NCI-H1436 treated with DMSO at 0.1 percent for 48 hours (cell line): ENCODE measurements around the gene PHKA2.

ENCODE experiments used
- DNase-seq: peaks from one replicate; lab custom pipeline; 2025; lab: John Stamatoyannopoulos, UW

The PHKA2 gene

DNA sequence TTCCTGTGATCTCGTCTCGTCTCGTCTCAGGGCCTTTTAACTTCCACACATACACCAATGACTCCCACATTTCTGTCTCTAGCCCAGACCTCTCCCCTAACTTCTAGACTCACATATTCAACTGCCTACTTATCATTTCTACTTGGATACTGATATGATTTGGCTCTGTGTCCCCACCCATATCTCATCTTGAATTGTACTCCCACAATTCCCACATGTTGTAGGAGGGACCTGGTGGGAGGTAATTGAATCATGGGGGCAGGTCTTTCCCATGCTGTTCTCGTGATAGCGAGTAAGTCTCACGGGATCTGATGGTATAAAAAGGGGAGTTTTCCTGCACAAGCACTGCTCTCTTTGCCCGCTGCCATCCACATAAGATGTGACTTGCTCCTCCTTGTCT is 8.9 kb downstream of the PHKA2 start:
- no peak for DNase-seq

DNA sequence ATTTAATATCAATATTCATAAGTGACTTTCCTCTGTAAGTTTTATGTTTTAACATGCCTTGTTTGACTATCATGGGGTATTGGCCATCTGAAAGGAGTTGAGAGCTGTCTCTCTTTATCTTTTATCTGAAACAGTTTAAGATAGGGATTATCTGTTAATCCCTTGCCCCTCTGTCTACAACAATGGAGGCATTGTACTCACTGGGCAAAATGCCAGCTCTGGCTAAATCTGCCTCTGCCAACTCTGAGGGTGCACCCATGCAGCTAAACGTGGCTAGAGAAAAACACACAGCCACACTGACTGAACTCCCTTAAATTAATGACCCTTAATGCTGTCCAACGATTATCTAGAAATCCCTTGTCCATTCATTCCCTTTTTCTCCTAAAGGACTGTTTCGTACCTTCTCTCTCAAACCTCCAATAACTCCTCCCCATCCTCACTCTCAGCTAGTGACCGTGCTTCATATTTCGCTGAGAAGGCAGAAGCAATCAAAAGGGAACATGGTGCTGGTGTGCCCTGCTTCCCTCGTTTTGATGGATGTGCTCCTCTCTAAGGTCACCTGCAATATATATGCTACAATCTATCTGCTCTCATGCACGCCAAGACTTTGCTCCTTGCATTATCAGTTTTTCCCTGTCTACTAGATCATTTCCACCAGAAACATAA is 10.3 kb downstream of the PHKA2 start:
- DNase-seq, result no peak

GRCh38 chrX:18971506-18971905 is 12.4 kb downstream of the PHKA2 start:
- DNase-seq, result no peak

DNA sequence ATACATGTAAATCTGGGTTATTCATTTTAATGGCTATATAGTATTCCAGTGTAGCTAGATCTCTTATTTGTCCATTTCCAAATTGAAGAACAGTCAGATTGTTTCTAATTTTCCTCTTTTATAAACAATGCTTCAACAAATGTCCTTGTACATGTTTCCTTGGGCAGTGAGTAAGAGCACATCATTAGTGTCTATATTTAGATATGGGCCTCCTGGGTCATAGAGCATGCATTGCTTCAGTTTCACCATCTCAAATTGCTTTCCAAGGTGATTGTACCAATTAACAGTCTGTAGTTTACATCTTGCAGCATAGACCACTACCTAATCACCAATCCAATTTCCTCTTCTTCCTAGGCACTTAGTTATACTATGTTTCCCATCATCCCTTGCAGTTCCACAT is 13.4 kb downstream of the PHKA2 start:
- DNase-seq, result no peak

- DNase-seq, result no peak
These were observed 17.3 kb downstream of the PHKA2 start for GRCh38 chrX:18966624-18967023.

- DNase-seq, result no peak
These were observed 19.0 kb downstream of the PHKA2 start for GRCh38 chrX:18964901-18965300.

DNA sequence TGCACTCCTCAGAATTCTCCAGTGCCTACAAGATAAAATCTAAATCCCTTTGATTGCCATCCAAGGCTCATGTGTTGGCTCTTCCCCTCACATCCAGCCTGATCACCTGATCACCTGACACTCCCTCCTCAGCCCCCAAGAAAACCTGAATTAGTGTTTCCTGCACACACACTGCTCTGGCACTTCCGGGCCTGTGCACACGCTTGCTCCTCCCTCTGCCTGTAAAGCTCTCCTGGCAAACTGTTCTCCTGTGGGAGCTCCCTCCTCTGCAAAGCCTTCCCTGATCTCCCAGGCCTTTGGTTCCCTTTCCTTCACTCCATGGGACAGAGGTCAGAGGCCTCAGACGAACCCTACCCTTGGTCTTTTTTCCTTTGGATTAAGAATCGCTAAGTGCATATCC is 19.9 kb downstream of the PHKA2 start:
- DNase-seq, result no peak

DNA sequence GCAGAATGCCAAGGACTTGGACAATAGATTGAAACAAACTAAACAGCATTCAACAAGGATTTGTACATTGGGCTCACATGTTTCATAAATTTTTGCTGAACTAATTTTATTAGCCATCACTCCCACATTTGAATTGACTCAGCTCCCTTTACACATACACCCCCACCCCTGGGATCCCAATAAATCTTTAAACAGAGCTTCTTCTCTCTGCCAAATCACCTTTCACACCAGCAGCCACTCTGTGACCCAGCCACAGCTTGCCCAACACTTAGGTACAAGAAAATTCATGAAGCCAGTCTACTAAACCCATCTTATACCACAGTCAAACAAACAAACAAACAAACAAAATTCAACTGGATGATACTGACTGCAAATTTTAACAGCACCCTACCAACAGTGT is 21.6 kb downstream of the PHKA2 start:
- DNase-seq, result no peak

DNA sequence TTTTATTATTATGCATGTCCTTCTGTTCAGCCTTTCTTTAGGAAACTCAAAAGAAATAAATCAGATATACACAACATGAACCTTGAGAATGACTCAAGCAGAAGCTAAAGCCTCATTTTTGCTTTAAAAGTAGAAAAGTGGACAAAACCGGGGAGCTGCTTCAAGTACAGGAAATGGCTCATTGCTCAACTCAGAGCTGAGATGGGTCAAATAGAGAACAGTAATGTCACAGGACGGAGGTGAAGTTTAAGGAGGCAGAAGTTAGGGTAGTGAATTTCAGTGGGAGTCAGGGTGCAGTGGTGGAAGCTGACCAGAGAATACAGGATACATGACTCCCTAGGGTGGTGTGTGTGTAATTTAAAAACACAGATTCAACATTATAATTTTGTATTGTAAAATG is 22.2 kb downstream of the PHKA2 start:
- no peak for DNase-seq

DNA sequence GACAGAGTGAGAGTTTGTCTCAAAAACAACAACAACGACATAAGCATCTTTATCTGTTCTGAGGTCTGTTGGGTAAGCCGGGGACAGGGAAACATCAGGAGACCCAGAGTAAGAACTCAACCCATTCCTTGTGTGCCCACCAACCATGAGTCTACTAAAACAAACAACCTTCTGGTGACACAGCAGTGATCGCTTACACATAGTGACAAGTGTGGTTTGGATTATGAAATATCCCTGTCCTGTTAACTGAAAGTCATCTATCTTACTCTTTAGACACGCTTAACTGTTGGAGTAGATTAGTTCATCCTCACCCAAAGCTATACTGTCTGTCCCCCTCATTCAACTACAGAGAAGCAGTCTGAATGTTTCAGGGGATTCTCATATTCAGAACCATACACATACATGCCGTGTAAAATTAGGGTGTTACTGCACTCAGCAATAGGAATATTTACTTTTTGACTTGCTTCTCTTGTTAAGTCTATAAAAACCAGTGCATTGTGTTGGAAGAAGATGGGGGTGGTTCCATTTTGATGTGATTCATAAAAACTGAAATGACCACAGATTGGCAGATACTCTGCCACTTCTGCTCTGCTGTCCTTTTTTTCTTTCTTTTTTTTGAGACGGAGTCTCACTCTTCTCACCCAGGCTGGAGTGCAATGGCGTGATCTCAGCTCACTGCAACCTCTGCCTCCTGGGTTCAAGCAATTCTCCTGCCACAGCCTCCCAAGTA is 27.4 kb downstream of the PHKA2 start:
- DNase-seq, result no peak

DNA sequence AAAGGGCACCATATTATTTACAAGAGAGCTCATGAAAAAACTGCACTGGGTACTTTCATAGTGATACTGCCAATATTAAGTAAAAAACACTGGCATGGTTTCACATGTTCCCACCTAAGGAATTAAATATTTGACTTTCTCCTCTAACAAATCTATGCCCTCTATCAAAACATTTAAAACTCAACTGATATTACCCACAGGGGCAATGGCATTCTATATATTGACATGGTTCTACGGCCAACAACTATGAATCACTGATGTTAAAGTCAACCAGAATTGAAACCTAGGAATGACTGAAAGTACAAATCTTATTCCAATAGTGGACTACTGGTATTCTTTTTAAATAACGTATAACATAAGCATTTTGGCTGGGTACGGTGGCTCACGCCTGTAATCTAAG is 28.2 kb downstream of the PHKA2 start:
- no peak for DNase-seq

DNA sequence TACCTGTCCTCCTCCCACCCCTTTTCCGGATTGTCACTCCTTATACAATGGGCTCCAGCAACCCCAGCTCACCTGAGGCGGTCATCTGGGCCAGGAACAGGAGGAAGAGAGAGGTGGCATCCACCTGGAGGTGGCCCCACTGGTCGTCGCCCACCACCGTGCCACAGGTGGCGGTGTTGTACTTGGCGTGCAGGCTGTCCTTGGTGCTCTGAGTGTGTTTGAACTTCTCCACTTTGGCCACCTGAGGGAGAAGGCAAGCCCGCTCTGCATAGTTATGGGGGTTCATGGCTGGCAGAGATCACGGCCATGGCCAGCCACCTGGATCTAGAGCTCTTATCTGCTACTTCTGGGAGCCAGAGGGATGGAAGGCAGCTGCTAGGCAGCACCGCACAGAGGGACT is 32.9 kb downstream of the PHKA2 start:
- no peak for DNase-seq

DNA sequence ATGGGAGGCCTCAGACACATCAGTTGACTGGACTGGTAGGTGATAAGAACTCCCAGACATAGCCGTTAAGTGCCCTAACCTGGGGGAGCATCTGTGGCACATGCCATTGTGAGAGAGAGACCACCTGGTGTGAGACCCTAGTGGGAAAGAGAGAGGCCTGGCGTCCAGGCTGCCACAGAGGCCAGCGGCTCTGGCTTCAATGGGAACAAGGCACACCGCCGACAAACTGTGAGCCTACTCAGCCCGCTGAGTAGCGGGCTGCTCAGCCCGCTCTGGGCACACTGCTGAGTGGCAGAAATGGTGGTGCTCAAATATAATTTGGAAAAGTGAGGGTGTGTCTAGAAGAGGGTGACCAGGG is 34.0 kb downstream of the PHKA2 start:
- no peak for DNase-seq

GRCh38 chrX:18949291-18949943 is 34.5 kb downstream of the PHKA2 start:
- no peak for DNase-seq

GRCh38 chrX:18946611-18947010 is 37.3 kb downstream of the PHKA2 start:
- DNase-seq, result no peak

- no peak for DNase-seq
These were observed 37.8 kb downstream of the PHKA2 start for GRCh38 chrX:18946157-18946556.

DNA sequence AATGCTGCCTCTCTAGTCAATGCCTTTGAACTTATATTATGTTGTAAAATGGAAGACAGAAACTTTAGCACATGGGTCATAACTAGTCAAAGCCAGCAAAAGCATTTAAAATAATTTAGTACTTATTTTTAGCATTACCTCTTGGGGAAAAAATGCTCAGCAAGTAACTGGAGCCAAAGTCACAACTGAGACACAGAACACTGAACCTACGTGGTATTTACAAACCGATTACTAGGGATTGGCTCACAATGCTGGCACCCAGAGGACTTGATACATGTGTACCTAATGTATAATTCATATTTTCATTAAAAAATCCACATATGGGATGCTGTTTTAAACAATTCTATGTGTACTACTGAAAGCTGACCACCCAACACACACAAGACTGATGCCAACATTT is 38.4 kb downstream of the PHKA2 start:
- DNase-seq, result no peak

DNA sequence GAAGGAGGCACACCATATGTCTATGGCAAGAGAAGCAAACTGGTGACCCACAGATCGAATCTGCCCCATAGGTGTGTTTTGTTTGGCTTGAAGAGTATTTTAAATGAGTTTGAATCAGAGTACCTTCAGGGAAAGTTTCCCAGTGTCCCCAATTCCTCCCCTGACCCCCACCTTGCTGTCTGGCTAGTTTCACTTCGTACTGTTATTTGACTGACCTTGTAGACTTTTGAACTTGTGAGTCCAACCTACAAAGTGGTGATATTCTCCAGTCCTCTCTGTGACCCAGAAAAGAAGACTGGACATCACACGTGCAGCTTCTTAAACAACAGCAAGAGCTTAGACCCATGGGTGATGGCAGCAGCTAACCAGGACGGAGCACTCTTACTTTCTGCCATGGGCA is 39.4 kb downstream of the PHKA2 start:
- no peak for DNase-seq

GRCh38 chrX:18941896-18942295 is 42.0 kb downstream of the PHKA2 start:
- no peak for DNase-seq

DNA sequence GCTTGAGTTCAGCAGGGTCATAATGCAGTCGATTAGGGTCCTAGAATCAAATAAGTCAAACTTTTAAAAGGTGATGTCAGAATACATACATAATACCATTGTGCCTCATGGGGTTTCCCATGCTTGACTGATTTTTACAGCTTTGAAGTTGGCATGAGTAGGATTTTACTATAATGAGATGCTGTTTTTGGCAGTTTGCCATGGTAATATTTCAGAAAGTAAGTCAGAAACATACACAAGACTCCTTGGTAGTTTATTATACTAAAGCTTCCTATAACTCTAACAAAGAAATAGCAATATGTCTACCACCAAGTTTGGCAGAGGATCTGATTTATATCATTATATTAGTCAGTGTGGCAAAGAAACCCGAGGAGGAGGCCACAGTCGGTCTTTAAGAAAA is 45.2 kb downstream of the PHKA2 start:
- no peak for DNase-seq

DNA sequence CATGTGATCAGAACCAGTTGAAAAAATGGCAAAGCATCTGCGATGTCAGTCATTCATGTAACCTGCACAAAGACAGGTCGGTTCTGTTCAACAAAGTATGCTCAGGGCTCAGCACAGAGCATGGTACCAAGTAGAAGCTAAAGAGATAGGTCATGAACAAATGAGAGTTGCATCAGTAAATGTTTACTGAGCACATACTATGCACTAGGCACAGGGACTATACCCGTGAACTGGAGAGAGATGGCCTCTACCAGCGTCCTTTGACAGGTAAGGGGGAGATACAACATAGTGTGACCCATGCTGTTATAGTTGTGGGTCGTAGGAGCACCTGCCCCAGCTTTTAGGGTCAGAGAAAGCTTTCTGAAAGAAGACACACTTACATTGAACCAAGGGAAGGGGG is 46.7 kb downstream of the PHKA2 start:
- DNase-seq, result no peak

DNA sequence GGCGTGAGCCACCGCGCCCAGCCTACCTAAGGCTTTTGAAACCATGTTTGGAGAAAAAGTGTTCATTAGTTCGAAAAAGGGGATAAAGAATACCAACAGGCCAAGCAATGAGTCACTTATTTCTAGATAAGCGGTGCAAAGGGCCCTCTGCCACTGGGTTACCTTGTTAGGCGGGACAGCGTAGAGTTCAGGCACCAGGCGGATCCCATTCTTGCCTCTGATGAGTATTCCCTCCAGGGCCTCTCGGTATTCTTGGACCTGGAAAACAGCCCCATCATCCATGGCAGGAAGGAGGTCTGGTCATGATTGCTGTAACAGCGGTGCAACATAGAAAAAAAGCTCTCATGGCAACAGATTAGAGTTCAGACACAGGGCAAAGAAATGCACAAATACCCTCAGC is 48.0 kb downstream of the PHKA2 start:
- DNase-seq, result no peak

GRCh38 chrX:18934708-18935107 is 49.2 kb downstream of the PHKA2 start:
- DNase-seq, result no peak

DNA sequence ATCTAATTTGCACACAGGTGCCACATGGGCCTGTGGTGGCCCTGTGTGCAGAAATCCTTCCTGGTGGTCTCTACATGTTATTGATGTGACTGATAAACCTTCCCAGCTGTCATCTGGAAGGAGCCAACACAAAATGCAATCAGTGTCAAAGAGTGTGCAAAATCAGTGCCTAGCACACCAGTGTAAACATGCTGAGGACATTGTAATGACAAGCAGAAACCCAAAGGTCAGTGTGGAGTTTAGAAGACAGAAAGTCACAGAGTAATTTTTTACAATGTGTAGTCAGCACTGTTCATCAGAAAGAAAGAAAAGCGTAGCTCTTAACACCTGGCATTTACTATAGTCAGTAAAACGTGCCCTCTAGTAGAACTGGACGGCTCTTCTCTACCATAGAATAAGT is 50.3 kb downstream of the PHKA2 start:
- DNase-seq, result no peak
